ENCODE data around the gene FITM1.

FITM1 gene

GRCh38 chr14:24160850-24161804, 30.7 kb downstream of the FITM1 start, which contains the start of gene IRF9:
Gene IRF9, plus strand, starts transcription at chr14:24161265. Its CDS starts 880 bp downstream, at chr14:24162145.
- DNase-seq (ENCODE audit: low spot score), result peak; percentile 97

DNA sequence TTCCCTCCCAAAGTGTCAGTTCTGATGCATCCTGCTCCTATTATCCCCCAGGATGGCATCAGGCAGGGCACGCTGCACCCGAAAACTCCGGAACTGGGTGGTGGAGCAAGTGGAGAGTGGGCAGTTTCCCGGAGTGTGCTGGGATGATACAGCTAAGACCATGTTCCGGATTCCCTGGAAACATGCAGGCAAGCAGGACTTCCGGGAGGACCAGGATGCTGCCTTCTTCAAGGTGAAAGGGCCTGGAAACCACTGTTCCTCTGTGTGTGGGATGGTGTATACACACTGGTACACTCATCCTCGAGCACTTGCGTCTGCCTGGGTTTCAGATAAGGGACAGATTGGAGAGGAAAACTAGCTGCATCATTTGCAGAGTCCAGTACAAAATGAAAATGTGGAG, 31.6 kb downstream of the FITM1 start:
- no peak for DNase-seq (ENCODE audit: low spot score)

DNA sequence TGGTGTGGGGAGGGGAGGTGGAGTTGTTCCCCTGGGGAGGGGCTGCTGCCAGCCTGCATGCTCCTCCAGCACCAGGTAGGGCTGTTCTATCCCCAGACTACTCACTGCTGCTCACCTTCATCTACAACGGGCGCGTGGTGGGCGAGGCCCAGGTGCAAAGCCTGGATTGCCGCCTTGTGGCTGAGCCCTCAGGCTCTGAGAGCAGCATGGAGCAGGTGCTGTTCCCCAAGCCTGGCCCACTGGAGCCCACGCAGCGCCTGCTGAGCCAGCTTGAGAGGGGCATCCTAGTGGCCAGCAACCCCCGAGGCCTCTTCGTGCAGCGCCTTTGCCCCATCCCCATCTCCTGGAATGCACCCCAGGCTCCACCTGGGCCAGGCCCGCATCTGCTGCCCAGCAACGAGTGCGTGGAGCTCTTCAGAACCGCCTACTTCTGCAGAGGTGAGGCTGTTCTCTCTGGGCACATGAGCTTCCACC, 34.1 kb downstream of the FITM1 start:
- no peak for DNase-seq (ENCODE audit: low spot score)

DNA sequence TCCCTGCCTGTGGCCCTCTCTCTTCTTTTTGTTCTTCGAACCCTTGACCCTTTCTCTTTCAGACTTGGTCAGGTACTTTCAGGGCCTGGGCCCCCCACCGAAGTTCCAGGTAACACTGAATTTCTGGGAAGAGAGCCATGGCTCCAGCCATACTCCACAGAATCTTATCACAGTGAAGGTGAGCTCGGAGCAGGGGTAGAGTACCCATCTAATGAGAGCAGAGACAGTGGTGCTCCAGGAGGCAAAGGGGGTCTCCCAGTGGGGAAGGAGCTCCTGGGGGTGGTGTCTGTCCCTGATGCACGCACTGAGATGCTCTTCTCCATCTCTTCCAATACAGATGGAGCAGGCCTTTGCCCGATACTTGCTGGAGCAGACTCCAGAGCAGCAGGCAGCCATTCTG, 35.3 kb downstream of the FITM1 start:
- DNase-seq (ENCODE audit: low spot score), result no peak

DNA sequence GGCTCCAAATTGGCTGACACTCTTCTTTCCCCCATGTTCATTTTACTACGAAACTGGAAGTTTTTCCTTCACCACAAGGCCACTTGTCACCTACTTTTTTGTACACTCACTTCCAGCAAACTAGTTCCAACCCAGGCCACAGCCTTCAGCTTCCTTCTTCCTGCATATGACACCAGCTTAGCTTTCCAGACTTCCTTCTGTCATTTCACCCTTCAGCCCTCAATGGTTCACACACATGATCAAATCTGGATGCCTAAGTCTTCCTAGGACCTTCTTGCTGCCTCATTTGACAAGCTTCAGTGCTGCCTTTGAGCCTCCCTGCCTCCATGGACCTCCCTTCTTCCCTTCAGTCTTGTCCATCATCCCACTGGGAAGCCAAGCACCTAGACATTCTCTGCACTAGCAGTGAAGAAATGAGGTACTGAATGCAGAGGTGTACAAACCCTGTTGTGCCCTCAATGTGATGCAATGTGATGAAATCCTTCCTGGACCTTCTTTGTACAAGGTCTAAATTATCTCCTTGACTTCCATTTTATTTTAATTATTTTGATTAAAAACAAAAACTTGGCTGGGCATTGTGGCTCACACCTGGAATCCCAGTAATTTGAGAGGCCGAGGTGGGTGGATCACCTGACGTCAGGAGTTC, 37.1 kb downstream of the FITM1 start:
- no peak for DNase-seq (ENCODE audit: low spot score)

- peak; percentile 73 for DNase-seq (ENCODE audit: low spot score)
Observed at GRCh38 chr14:24171422-24172260, 41.2 kb downstream of the FITM1 start, which contains the start of gene REC8. Gene REC8, plus strand, starts transcription at chr14:24172080. Its CDS starts 473 bp downstream, at chr14:24172553.

- DNase-seq (ENCODE audit: low spot score), result no peak
Observed at GRCh38 chr14:24172261-24172860, 41.9 kb downstream of the FITM1 start.

GRCh38 chr14:24172871-24173281, 42.4 kb downstream of the FITM1 start:
- DNase-seq (ENCODE audit: low spot score), result no peak

GRCh38 chr14:24176599-24176998, 46.1 kb downstream of the FITM1 start:
- no peak for DNase-seq (ENCODE audit: low spot score)

DNA sequence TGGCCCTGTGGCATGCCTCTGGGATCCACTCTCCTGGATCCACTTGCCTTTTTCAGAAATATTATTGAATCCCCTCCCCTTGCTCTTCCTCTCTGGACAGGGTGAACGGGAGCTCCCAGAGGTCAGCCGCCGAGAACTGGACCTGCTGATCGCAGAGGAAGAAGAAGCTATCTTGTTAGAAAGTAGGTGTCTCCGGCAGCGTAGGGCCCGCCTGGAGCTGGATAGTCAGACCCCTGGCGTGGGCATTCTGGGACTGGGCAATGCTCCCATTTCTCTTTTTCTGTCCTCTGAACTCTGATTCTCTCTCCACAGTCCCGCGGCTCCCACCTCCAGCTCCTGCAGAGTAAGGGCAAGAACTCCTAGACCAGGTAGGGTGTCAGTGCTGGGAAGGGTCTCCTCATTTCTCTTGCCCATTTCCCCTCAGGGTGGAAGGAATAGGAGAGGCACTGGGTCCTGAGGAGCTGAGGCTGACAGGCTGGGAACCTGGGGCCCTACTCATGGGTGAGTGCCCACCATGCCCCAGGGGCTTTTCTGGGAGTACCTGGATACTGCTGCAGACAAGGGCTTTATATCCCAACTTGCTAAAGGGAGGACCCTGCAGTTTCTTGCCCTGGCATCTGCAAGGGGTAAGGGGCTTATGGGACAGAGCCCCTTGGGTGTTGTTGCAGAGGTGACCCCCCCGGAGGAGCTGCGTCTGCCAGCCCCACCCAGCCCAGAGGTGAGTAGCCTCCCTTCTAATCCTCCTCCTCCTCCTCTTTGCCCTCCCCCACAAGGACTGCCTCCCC, 46.8 kb downstream of the FITM1 start:
- no peak for DNase-seq (ENCODE audit: low spot score)

- no peak for DNase-seq (ENCODE audit: low spot score)
Observed at GRCh38 chr14:24177891-24178290, 47.4 kb downstream of the FITM1 start.

- no peak for DNase-seq (ENCODE audit: low spot score)
Observed at GRCh38 chr14:24178399-24179178, 48.1 kb downstream of the FITM1 start.

- DNase-seq (ENCODE audit: low spot score), result no peak
Observed at GRCh38 chr14:24179294-24179960, 49.0 kb downstream of the FITM1 start.

GRCh38 chr14:24179961-24180796, 49.7 kb downstream of the FITM1 start:
- DNase-seq (ENCODE audit: low spot score), result peak; percentile 95

DNA sequence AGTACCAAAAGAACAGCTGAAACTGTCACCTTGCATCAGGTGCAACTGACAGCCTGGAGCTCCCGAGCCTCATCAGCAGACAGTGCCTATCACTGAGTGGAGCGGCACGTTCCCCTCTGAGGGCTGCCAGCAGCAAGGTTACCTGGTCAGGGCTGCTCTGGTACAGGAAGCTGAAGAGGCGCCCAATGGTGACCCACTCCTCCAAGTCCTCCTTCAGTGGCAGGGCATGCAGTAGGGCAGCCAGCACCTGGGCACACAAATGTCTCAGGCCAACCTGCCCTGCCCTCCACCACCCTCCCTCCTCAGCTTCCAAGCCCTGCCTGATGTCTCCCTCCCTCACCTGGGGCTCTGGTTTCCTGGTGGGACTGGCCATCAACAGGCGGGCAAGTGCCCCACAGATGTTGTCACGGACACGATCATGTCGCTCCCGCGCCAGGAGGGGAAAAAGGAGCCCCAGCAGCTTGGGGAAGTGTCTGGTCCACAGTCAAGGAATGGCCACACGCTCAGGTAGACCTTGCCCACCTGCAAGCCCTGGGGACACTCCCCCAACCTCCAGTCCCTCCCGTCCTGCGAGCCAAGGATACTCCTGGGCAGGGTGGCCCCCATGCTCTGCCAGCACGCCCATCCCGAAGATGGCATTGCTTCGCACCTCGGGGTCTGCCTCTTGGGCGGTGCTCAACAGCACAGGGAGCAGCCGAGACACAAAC, 51.1 kb downstream of the FITM1 start:
- no peak for DNase-seq (ENCODE audit: low spot score)

Data from kidney tubule cell (primary cell).